T-helper 1 cell (primary cell): Measurements from ENCODE around the gene CRK.

ENCODE experiments used
- DNase-seq, 5 donors: peaks; one replicate each; pipeline ENCODE4 v3.0.0-alpha.2; 2012 to 2020
- total RNA-seq, 4 donors: gene quantifications; one replicate each; lab custom pipeline; 2026; lab: John Stamatoyannopoulos, UW

CRK gene
- 27.3 to 41.7 (median 30.3) reads per million in 4 donors for total RNA-seq

DNA sequence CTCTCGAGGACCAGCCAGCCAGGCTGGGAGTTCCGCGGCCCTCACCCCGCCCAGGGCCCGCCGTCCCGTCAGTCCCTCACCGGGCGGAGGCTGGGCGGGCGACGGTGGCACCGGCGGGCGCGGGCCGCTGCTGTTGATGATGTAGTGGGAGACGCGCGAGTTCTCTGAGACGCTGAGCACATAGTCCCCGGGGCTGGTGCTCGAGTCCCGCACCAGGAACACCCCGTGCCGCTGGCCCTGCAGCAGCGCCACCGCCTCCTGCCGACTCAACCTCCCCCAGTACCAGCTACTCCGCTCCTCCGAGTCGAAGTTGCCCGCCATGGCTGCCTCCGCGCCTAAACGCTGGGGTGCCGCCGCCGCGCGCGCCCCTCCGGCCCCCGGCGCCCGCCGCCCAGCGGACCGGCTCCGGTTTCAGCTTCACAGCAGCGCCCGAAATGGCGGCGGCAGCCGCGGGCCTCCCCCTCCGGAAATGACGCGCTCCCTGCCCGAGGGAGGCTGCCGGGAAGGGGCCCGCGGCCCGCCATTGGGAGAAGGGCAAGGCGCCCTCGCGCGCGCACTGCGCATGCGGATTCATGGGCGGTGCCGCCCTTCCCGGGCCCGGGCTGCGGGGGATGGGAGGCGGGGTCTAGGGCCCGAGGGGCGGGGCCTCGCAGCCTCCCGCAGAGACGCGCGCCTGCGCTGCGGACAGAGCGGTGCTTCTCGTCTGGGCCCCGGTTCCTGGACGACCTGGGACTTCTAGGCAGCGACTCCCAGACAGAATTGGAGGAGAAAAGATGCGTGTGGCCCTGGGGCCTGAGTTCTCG is at the start of gene CRK:
CRK (minus strand) TSS at position 436 of the 803 bp plus-strand sequence; CDS start at position 321, 115 bp downstream.
- peak; percentile 97 to 100 (median 98) for DNase-seq

- DNase-seq: no peak
These were observed 49.6 kb upstream of the CRK start for GRCh38 chr17:1505586-1505985.

DNA sequence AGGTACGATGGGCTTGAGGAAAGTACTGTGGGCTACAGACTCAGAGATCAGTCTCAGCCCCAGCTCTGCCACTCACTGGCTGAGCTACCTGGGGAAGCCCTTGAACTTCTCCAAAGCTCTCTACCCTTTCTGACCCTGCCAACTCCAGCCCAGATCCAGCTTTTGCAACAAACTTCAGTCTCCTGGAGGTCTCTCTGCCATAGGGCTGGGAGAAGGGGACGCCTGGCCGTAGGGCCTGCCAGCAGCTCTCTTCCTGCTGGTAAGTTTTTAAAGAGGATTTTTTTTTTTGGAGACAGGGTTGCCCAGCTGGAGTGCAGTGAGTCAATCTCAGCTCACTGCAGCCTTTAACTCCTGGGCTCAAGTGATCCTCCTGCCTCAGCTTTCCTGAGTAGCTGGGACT is 48.8 kb upstream of the CRK start:
- DNase-seq: no peak

GRCh38 chr17:1503699-1504098 is 47.7 kb upstream of the CRK start:
- DNase-seq: no peak

- no peak for DNase-seq
These were observed 42.8 kb upstream of the CRK start for GRCh38 chr17:1498869-1499268.

DNA sequence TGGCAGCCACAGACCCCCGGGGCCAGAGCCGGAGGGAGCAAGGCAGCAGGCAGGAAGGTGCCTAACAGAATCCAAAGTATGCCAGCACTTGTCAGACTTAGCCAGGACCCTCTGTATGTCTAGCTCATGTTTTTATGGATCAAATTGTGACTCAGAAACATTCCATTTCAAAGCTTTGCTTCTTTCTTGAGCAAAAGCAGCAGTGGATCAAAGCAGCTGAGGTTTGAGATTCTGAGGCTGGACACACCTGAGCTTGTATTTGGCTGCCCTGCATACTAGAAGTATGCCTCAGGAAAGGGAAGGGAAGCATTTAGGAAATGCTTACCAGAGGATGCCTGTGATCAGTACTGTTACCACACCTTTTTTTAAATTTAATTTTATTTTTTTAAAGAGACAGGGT is 42.2 kb upstream of the CRK start:
- DNase-seq: no peak

- DNase-seq: no peak
These were observed 41.8 kb upstream of the CRK start for GRCh38 chr17:1497831-1498230.

- no peak for DNase-seq
These were observed 40.8 kb upstream of the CRK start for GRCh38 chr17:1496869-1497268.

- DNase-seq: no peak
These were observed 39.4 kb upstream of the CRK start for GRCh38 chr17:1495265-1495989.

DNA sequence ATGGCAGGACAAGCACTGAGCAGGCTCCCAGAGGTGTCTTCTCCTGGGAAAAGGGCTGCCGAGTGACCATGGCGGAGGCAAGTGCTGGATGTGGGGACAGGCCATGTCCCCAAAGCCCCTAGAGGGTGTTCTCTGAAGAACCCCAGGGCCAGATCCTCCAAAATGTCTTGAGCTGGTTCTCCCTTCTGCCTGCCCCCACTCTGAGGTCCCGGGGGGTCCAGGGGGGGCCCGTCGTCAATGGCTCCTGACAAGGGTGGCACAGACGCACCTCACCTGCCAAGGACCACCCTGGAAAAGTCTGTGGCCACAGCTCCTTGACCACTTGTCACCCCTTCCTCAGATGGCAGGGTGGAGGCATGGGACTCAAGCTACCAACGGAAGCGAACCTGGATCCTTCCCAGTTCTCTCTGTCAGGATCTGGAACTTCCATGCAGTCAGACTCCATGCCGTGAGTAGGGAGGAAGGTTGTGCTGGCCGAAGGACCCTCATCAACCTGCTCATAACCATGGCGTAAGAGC is 38.8 kb upstream of the CRK start:
- DNase-seq: no peak

DNA sequence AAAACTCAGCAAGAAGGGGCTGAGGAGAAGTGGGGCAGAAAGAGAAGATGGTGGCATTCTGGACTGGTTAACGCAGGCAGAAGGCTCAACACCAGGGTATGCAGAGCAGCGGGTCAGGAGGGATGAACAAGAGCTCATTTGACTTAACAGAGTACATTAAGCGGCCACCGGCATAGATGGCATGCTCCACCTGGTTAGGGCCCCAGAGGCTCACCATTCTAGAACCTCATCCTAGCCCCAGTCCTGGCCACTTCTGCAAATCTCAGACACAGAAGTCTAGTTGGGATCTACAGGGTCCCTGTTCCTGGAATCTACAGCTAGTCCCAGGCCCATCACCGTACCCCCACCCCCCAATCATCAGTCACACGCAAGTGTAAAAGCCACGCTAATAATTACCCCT is 38.2 kb upstream of the CRK start:
- DNase-seq: no peak

- DNase-seq: no peak
These were observed 37.4 kb upstream of the CRK start for GRCh38 chr17:1493291-1493980.

DNA sequence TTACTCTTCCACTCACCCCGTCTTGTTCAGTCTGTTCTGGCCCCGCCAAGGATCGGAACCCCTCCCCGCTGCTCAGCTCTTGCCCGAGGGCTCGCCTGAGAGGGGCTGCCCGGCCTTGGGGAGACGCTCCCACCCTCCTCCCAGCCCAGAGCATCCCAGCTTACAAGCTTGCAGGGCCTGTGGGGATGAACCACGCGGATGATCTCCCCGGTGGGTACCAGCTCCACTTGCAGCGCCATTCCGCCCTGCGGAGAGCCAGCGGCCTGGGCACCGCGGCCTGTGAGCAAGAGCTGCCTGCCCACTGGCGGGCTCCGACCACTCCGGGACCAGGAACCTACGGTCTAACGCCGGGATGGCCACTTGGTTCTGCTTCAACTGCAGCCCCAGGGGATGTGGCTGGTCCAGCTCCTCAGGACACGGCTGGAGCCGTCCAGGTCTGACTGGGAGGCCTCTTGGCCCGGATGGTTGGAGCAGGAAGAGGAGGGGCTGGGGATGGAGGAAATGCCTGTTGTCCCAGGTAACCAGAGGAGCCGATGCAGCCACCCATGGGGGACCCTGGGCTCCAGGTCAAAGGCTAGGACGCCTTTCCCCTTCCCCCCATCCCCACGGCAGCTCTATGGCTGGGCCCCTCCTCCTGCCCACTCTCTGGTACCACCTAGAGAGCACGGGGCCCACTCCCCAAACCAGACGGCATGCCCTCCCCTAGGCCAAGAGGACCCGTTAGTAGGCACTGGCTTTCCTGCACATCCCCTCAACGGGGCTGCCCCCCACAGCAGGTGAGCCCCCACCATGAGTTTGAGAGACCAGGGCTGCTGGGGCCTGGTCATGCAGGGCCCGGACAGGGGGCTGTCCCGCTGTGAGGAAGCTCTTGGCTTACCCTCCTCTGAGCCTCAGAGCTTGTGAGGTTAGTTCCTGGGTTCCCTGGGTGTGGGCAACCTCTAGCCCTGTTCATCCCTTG is 36.5 kb upstream of the CRK start, which contains the start of gene MYO1C:
MYO1C (minus strand) TSS at position 438 of the 958 bp plus-strand sequence; CDS start at position 239, 199 bp downstream.
- DNase-seq: no peak

GRCh38 chr17:1491443-1492248 is 35.6 kb upstream of the CRK start:
- DNase-seq: peak in 3 of 5 donors; percentile 34 to 57 (median 43)

- peak; percentile 36 to 65 (median 54) for DNase-seq
These were observed 34.8 kb upstream of the CRK start for GRCh38 chr17:1490643-1491442.

GRCh38 chr17:1488826-1489270 is 32.8 kb upstream of the CRK start:
- no peak for DNase-seq

DNA sequence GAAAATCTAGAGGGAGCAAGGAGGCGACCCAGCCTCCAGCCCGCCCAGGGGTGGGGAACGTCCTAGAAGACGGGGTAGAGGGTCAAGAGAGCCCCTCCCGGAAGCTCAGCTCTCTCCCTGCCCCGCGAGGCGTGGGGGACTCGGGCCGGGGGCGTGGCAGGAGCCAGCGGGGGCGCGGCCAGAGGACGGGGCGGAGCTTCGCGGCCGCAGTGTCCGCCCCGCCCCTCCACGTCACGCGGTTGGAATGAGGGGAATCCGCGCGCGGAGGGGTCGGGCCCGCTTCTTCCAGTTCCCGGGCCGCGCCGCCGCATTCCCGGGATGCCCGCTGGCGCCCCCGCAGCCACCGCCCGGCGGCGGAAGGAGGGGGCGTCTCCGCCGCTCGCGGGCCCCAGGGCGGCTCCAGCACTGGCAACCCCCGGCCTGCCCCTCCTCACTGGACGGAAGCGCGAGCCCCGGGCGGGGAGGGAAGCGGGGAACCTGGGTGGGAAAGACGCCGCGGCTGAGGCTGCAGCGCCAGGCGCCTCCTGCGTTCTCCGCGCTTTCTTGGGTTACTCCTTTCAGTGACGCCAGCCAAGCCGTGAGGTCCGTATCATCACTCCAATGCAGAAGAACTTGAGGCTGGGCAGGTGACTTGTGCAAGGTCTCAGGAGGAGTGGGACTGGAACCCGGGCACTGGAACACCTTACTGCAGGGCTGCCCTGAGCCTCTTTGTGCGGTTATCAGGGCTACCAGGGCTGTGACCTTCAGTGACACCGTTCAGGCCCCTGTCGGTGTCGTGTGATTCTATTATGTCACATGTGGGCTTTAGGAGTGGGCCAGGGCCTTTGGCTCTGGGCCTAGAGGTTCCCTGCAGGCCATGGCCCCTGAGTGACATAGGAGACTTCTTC is 32.1 kb upstream of the CRK start:
- peak; percentile 58 to 74 (median 68) for DNase-seq

DNA sequence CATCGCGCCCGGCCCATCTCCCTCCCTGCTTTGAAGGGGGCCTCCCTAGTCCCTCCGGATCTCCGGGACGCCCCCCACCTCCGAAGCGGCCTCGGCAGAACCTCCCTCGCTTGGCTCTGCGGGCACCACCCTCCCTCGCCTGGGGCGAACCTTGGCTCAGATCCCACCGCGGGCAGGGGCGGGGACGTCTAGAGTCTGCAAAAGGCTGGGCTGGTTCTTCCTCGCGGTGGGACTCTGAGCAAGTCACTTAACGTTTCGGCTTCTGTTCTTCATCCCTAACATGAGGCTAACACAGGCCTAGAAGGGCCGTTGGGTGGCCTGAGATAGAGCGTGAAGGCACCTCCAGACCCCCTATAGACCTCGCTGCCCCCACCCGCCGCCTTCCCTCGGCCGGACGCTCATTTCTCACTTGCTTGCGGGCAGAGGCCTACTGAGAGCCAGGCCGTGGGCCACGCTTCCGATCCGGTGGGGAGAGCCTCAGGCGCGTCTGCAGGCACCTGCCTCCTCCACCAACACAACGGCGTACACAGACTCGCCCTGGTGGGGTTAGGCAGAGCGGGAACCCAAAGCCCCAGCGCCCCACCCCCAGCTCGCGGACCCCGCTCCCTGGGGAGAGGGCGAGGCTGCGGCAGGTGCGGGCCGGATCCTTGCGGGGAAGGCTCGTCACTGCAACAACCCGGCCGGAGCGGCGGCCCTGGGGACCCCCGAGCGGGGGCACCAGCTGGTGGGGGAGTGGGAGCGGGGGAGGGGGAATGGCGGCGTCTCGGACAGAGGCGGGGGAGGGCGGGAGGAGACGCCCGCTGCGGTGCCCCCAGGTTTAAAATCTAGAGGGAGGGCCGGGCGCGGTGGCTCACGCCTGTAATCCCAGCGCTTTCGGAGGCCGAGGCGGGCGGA is 31.0 kb upstream of the CRK start:
- DNase-seq: peak; percentile 62 to 76 (median 71)
